Suprapubic skin (tissue), 4 donors: ENCODE measurements around the gene ADGRG7. TPM values are rescaled to one million over a fixed set of nuclear protein-coding genes. Genes with fewer than 3 reads are reported as not detected.

Source experiments
- DNase-seq, 2 donors: peaks; one replicate each; pipeline ENCODE4 v3.0.0-alpha.2; 2019; ENCODE audit warnings: low spot score in 2 of 2
- H3K27ac ChIP-seq: fragments of 200-600 bp; sonication (generic); one replicate; pipeline ENCODE4 v1.5.1; 2019
- H3K27me3 ChIP-seq: fragments of 200-600 bp; sonication (generic); one replicate; pipeline ENCODE4 v1.5.1; 2019
- H3K36me3 ChIP-seq: fragments of 200-600 bp; sonication (generic); one replicate; pipeline ENCODE4 v1.5.1; 2019
- H3K4me1 ChIP-seq: fragments of 200-600 bp; sonication (generic); one replicate; pipeline ENCODE4 v1.5.1; 2019
- H3K4me3 ChIP-seq: fragments of 200-600 bp; sonication (generic); one replicate; pipeline ENCODE4 v1.5.1; 2019; ENCODE audit warnings: mild to moderate bottlenecking
- H3K9me3 ChIP-seq: fragments of 200-600 bp; sonication (generic); one replicate; pipeline ENCODE4 v1.5.1; 2019
- EP300 ChIP-seq: sonication (generic); formaldehyde crosslinking; IDR thresholded peaks from one replicate; pipeline ENCODE4 v1.6.1; 2017; ENCODE audit warnings: antibody characterized with exemption
- POLR2A ChIP-seq, 2 donors: fragments of 450-650 bp; IDR thresholded peaks; one replicate each; pipeline ENCODE4 v1.6.1; 2017; ENCODE audit warnings: antibody characterized with exemption in 2 of 2, mild to moderate bottlenecking in 2 of 2, moderate library complexity in 2 of 2
- POLR2AphosphoS5 ChIP-seq, 3 donors: sonication (generic); formaldehyde crosslinking; IDR thresholded peaks; one replicate each; pipeline ENCODE4 v1.6.1; 2017; ENCODE audit warnings: antibody characterized with exemption in 3 of 3
- WGBS: methylation state at CpG from one replicate; pipeline ENCODE4 v1.1.5; 2018; 5-methylcytosine and 5-hydroxymethylcytosine counted together
- total RNA-seq, 4 donors: library from RNA; depleted of rRNA; stranded (reverse); fragments of >200 nt; gene quantifications; one replicate each; pipeline ENCODE4 v1.1.0, GENCODE V29; 2016
- TF ChIP-seq, protein P1 (sequence below), 2 donors: fragments of 200-600 bp in 1 of 2; fragments of 450-650 bp in 1 of 2; sonication (generic) in 1 of 2; IDR thresholded peaks; one replicate each; pipeline ENCODE4 v1.5.1; 2016 to 2019; ENCODE audit warnings: antibody characterized with exemption in 2 of 2, mild to moderate bottlenecking in 1 of 2, moderate library complexity in 1 of 2

The ADGRG7 gene
- total RNA-seq: under 1 TPM in 1 of 4 donors, not detected in 3; 0.32 TPM

DNA sequence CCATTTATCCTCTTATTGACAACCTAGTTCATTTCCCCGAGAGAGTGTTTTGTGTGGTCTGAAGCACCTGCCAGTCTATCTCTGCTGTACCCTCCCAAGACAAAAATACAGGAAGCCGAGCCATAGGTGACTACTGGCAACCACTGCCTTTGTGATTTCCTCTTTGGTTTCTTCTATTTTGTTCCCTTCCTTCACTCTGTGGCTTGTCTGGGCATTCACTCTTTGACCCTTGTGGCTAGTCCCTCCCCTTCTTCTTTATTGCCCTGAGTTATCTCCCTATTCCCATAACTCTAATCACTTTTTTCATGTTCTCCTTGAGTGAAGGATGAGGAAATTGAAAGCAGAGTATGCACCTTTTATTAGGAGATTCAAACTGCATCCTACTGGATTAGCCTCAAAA, at the start of gene ADGRG7:
Gene ADGRG7 (plus strand): TSS at position 297 of the 400 bp plus-strand sequence. CDS start 256 bp downstream, outside the sequence.
- H3K27ac ChIP-seq: no peak within 1 kb of the TSS
- no peaks in the 10 kb centered on the region for H3K36me3 ChIP-seq
- DNase-seq: no peak
- WGBS: 75% methylated on average over 2 of the region's 2 CpGs
- H3K4me1 ChIP-seq: no peaks in the 10 kb centered on the region
- H3K4me3 ChIP-seq: no peak within 1 kb of the TSS
- H3K27me3 ChIP-seq: peaks cover 12% of the 10 kb centered on the region
- no peaks in the 10 kb centered on the region for H3K9me3 ChIP-seq
- no peak for TF ChIP-seq POLR2A (IDR thresholded peaks at IDR 0.05)
- TF ChIP-seq, protein P1, sequence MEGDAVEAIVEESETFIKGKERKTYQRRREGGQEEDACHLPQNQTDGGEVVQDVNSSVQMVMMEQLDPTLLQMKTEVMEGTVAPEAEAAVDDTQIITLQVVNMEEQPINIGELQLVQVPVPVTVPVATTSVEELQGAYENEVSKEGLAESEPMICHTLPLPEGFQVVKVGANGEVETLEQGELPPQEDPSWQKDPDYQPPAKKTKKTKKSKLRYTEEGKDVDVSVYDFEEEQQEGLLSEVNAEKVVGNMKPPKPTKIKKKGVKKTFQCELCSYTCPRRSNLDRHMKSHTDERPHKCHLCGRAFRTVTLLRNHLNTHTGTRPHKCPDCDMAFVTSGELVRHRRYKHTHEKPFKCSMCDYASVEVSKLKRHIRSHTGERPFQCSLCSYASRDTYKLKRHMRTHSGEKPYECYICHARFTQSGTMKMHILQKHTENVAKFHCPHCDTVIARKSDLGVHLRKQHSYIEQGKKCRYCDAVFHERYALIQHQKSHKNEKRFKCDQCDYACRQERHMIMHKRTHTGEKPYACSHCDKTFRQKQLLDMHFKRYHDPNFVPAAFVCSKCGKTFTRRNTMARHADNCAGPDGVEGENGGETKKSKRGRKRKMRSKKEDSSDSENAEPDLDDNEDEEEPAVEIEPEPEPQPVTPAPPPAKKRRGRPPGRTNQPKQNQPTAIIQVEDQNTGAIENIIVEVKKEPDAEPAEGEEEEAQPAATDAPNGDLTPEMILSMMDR (IDR thresholded peaks at IDR 0.05): no peak
- TF ChIP-seq EP300: no peak
- no peak for TF ChIP-seq POLR2AphosphoS5 (IDR thresholded peaks at IDR 0.05)

DNA sequence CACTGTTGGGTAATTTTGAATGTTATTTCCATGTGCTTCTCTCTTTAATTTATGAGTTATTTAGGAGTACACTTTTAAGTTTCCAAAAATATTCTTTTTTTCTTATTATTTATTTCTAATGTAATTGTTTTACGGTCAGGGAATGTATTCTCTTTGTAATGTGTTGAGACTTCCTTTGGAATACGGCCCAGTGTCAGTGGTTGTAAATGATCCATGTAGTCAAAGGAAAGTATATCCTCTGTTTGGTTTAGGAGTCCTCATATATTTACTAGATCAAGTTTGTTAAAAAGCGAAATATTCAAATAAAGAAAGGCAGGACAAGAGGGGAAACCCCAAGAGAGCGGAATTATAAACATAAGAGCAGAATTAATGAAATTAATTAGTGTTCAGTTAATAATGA, 49.0 kb upstream of the ADGRG7 start:
- Histone ChIP-seq H3K27ac (no peak overlapping the region), H3K36me3 (no peaks in the 10 kb centered on the region), H3K27me3 (no peaks in the 10 kb centered on the region), H3K4me3 (no peak overlapping the region), H3K9me3 (no peaks in the 10 kb centered on the region), H3K4me1 (peaks cover 46% of the 10 kb centered on the region)
- 81% methylated on average over 4 of the region's 4 CpGs for WGBS
- TF ChIP-seq, protein P1 (IDR thresholded peaks at IDR 0.05): no peak
- no peak for TF ChIP-seq EP300
- no peak for TF ChIP-seq POLR2A (IDR thresholded peaks at IDR 0.05)
- no peak for TF ChIP-seq POLR2AphosphoS5 (IDR thresholded peaks at IDR 0.05)
- no peak for DNase-seq

DNA sequence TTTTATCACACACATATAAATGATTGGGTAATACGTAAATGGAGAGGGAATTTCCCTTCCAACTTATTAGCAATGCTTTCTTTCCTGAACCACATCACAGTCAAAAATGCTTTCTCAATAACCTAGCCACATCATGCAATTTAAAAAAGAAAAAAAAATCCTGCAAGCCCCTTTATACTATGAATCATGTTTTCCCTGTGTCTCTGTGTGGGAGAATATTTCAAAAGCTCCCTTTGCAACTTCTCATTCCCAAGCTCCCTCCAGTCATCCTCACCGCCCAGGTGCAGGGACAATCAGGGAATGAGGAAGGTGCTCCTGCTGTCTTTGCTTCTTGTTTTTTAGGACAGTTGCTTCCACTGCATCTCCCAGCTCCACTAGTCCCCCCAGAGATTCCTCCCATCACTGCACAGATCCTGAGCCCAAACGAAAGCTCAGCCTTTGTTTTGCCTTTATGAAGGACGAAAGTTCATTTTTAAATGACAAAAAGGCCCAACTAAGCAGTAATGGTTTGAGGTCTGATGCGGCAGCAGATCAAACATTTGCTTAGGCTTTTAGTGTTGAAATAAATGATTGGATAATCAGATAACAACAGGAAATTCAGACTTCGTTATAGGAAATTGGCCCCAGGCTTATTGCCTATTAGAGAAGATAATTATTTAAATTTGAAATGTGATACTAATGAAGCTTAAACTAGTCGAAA, 47.8 kb upstream of the ADGRG7 start:
- peak in 1 of 2 donors; percentile 62 for DNase-seq
- peaks cover 45% of the 10 kb centered on the region for H3K4me1 ChIP-seq
- H3K27me3 ChIP-seq: no peaks in the 10 kb centered on the region
- H3K9me3 ChIP-seq: no peaks in the 10 kb centered on the region
- peak overlapping the region; percentile 12 for H3K4me3 ChIP-seq
- peak overlapping the region; percentile 86 for H3K27ac ChIP-seq
- 39% methylated on average over 7 of the region's 7 CpGs for WGBS
- H3K36me3 ChIP-seq: no peaks in the 10 kb centered on the region
- TF ChIP-seq EP300: no peak

GRCh38 chr3:100562224-100562857, 47.1 kb upstream of the ADGRG7 start:
- Histone ChIP-seq H3K27ac (peak overlapping the region; percentile 86), H3K27me3 (no peaks in the 10 kb centered on the region), H3K4me1 (peaks cover 38% of the 10 kb centered on the region), H3K4me3 (peak overlapping the region; percentile 12), H3K36me3 (no peaks in the 10 kb centered on the region), H3K9me3 (no peaks in the 10 kb centered on the region)
- WGBS: 36% methylated on average over 4 of the region's 4 CpGs
- no peak for TF ChIP-seq POLR2AphosphoS5 (IDR thresholded peaks at IDR 0.05)
- TF ChIP-seq EP300: no peak
- no peak for TF ChIP-seq POLR2A (IDR thresholded peaks at IDR 0.05)
- DNase-seq: no peak

DNA sequence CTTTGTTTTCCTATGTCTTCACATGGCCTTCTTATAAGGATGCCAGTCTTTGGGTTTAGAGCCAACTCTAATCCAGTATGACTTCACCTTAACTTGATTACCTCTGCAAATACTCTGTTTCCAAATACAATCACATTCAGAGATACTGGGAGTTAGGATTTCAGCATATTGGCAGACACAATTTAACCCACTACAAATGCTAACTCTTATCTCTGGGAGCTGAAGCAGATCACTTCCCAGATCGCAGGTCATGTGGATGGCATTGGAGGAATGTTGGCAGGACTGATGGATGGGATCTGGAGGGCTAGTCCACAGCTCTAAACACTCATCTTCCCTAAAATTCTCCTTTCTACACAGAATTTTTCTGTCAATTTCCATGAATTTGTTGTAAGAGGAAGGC, 46.2 kb upstream of the ADGRG7 start:
- H3K4me3 ChIP-seq: no peak overlapping the region
- TF ChIP-seq, protein P1 (IDR thresholded peaks at IDR 0.05): no peak
- no peak for TF ChIP-seq EP300
- no peak for TF ChIP-seq POLR2A (IDR thresholded peaks at IDR 0.05)
- TF ChIP-seq POLR2AphosphoS5 (IDR thresholded peaks at IDR 0.05): no peak
- no peaks in the 10 kb centered on the region for H3K9me3 ChIP-seq
- peak overlapping the region; percentile 86 for H3K27ac ChIP-seq
- H3K36me3 ChIP-seq: no peaks in the 10 kb centered on the region
- DNase-seq: no peak
- no peaks in the 10 kb centered on the region for H3K27me3 ChIP-seq
- WGBS: 85% methylated on average over 1 of the region's 1 CpG
- H3K4me1 ChIP-seq: peaks cover 35% of the 10 kb centered on the region

DNA sequence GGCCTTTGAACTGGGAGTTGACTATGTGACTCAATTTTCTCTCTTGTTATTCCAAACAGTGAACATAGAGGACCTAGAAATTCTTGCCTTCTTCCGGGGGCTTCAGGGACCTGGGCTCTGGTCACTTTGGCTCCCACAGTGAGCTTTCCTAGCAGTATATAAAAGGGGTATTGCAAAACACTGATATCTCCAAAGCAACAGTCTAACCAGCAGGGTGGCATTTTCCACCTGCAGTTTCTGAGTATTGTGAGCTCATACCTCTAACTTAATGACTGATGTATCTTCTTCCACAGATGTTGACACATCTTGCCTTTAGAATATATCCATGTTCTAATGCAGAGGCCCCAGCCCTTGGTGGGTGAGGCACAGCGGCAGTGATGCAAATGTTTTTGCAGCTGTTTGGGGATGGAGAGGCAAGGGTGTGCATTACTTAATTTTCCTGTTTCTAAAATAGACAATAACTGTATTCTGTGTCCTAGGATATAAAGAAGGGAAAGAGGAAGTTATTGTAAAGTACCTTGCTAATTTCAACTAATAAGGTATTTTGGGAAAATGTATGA, 45.7 kb upstream of the ADGRG7 start:
- TF ChIP-seq, protein P1 (IDR thresholded peaks at IDR 0.05): no peak
- no peak for TF ChIP-seq POLR2A (IDR thresholded peaks at IDR 0.05)
- Histone ChIP-seq H3K27me3 (no peaks in the 10 kb centered on the region), H3K27ac (peak overlapping the region; percentile 86), H3K36me3 (no peaks in the 10 kb centered on the region), H3K4me1 (peaks cover 35% of the 10 kb centered on the region), H3K9me3 (no peaks in the 10 kb centered on the region), H3K4me3 (no peak overlapping the region)
- no peak for DNase-seq
- WGBS: 83% methylated on average over 2 of the region's 2 CpGs
